Activated CD4-positive, alpha-beta T cell treated with anti-CD3 and anti-CD28 coated beads for 4 hours (primary cell): ENCODE measurements around the gene CPB2.
A peak's percentile ranks its signal among the peaks of the same experiment; 100 is the strongest.

Source experiments
- DNase-seq, 2 donors: peaks; one replicate each; pipeline ENCODE4 v3.0.0-alpha.2; 2020

The CPB2 gene

DNA sequence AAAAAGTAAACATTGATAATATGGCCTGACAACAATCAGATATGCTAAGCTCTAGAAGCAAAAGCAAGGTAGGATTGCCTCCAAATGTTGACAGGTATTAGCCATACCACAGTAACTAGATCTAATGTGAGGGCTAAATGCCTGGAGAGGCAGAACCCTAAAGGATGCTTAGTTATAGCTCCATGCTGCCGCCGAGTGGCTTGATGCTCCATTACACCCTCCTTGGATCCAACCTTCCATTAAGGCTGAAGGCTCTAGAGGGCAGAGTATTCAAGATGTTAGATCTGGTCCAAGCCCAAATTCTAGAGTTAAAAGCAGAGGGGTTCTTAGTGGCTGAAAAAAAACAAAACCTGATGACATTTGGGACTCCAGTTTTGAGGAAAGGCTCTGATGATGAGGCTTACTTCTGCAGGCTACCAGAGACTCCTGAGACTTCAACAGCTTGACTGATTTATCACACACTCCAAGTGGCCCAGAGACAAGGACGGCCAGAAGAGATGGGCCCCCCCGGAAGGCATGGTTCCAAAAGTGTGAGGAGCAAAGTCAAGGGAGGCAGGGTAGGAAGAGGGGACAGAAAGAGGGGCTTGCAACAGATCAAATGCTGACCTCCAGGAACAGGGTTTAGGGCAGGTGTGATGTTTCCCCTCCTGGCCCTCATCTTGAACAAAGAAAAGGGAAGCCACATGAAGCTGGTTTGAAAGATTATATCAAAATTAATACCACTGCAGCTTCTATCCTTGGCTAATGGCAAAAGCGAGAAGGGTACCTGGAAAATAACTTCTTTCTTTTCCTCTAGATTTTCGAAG is 21.9 kb upstream of the CPB2 start:
- DNase-seq = peak; percentile 51 to 68

DNA sequence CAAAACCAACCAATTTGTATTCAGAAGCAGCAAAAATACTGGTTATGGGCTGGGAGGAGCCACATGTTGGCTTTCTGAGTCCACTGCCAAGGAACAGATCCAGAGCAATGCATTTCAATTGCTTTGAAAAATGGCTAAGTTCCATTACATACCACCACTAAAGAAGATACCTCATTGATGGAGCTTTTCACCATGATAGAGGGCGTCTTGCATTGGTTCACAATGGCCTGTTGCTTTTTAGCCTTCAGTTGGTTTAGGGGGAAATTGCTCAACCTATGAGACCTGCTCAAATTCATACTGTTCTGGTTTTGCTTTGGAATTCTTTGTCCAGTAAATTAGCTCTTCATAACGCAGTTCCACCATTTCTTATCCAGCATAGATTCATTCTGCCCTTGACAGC is 21.2 kb upstream of the CPB2 start:
- DNase-seq = no peak

- DNase-seq = no peak
These were observed 20.4 kb upstream of the CPB2 start for GRCh38 chr13:46124967-46125933.

- DNase-seq = peak in 1 of 2 donors; percentile 18
These were observed 19.7 kb upstream of the CPB2 start for GRCh38 chr13:46124531-46124966.

DNA sequence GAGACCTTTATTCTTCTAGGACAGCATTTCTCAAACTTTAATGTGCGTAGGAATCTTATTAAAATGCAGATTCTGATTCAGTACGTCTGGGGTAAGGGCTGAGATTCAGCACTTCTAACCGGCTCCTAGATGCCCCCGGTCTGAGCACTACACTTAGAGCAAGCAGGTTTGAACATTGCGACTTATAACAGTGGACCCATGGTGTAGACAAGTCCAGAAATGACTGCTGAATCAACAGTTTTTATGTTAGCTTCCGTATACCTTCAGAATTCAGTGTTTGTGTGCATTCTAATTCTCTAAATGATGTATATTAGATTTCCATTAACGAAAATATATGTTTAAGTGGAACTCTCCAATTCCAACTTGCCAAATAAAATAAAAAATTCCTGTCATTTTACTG is 17.5 kb upstream of the CPB2 start:
- DNase-seq = no peak

DNA sequence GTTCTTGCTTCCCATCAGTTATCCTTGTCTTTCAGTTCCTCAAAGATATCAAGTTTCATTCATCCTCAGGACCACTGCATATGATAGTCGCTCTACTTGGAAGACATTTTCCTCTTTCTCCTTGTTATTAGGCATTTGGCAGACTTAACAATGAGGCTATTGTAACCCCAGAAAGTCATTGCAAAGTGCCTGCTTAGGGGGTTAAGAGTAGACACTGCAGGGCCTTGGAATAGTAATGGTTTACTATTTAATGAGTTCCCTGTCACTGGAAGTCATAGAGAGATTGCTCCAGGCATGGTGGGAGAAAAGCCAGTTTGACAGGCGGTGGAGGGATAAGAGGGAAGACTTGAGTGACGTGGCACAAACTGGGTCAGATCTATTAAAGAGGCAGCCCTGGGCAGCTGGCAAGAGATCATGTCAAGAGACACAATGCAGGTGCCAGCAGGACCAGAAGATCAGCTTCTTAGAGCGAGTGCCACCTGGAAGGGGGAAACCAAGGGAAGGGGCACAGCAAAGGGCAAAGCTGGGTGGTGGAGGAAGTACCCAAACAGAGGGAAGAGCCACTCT is 16.8 kb upstream of the CPB2 start:
- no peak for DNase-seq

DNA sequence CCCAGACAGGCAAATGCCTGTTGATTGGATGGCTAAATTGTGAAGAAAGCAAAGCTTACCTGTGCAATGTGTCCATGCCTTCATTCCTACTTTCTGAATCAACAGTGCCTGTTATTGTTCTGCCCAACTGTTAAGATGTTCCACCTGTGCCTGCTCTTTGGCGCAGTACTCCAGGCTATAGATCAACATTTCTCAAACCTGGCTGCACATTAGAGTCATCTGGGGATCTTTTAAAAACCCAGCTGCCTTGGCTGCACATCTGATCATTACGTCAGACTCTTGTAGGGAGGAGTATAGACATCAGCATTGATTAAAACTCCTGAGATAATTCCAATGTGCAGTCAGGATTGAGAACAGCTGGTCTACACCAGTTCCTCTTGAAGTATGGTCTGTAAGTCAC is 16.2 kb upstream of the CPB2 start:
- no peak for DNase-seq

DNA sequence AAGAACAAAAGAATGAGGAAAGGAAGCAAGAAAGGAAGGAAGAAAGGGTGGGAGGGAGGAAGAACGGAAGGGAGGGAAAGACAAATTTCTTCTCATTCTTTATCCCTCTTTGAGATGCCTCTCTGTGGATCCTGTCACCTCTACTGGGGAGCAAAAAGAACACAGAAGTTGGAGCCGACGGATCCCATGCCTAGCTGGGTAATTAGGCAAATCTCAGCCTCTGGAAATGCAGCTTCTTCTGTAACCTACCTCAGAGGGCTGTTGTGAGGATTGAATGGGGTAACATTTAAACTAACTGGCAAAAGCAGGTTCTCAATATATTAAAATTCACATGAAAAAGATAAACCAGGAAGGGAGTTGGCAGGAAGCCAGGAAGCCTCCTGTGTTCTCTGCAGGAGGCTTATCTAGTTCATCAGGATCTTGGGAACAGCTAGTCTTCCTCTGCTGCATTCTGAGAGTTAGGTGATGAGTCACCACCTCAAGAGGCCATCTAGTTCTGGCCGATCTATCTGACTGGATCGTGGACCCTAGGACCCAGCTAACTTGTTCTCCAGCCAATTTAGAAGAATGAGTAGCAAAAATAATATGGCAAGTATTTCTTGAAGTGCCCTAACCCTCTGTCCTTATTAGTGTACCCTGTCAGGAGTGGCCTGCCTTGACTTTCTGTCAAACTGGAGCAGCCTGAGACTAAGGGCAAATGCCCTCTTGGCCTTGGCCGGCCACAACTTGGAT is 15.2 kb upstream of the CPB2 start:
- DNase-seq = no peak

GRCh38 chr13:46116653-46117502 is 12.0 kb upstream of the CPB2 start:
- no peak for DNase-seq

DNA sequence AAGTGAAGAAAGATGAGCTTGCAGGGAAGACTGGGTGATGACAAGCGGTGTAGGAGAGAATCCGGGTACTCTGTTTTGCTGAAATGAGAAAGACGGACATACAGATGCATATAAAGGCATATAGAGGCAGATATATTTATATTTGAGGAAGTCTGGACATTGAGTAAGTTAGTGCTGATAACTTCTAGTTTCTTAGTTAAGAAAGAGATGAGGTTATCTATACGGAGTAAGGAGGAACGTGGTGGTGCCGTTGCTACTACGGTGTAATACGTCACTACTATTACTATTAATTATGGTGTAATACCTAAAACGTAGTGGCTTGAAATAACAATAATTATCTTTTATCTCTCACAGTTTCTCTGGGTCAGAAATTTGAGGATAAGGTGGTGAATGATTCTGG is 9.8 kb upstream of the CPB2 start:
- no peak for DNase-seq

DNA sequence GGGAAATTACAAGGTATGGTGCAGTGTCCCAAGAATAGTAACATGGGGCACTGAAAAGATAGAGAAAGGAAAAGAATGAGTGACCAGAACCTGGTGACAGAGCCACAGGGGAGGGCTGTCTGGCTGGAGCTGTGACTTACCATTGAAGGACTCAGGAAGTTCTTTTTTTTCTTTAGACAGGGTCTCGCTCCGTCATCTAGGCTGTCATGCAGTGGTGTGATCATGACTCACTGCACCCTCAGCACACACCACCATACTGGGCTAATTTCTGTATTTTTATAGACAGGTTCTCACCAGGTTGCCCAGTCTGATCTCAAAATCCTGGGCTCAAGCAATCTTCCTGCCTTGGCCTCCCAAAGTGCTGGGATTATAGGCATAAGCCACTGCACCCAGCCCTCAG is 8.8 kb upstream of the CPB2 start:
- DNase-seq = no peak

GRCh38 chr13:46111151-46111550 is 6.3 kb upstream of the CPB2 start:
- DNase-seq = no peak

DNA sequence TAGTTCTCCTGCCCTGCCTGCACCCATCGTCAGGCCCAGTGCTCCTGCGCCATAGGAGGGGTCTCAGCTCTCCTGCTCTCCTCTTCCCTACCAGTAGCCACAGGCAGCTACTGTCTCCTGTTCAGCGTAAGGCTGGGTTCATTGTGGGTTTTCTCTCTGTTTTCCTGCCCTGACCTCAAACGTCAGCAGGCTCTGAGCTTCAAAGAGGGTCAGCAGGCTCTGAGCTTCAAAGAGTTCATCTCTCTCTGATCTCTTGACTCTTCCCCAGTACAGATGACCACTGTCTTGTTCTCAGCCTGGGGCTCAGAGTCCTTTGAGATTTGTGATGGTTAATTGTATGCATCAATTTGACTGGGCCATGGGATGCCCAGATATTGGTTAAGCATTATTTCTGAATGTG is 4.6 kb upstream of the CPB2 start:
- no peak for DNase-seq

GRCh38 chr13:46106839-46107371 is 2.1 kb upstream of the CPB2 start:
- DNase-seq = no peak

- no peak for DNase-seq
These were observed 1.8 kb downstream of the CPB2 start for GRCh38 chr13:46103037-46103436.

DNA sequence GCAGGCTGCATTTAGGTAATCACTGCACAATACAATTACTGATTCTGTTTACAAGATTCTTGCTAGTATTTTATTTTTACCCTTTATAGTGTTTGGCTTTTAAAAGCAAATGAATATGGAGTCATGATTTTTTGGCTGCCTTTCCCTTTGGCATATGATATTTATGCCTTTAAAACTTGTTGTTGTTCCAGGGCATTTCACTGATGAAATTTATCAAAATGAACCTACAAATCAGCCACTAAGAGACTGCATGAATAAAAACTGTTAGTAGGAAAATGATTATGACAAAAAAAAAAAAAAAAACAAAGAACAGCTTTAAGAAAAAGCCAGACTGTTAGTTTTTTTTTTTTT is 2.6 kb downstream of the CPB2 start:
- no peak for DNase-seq

DNA sequence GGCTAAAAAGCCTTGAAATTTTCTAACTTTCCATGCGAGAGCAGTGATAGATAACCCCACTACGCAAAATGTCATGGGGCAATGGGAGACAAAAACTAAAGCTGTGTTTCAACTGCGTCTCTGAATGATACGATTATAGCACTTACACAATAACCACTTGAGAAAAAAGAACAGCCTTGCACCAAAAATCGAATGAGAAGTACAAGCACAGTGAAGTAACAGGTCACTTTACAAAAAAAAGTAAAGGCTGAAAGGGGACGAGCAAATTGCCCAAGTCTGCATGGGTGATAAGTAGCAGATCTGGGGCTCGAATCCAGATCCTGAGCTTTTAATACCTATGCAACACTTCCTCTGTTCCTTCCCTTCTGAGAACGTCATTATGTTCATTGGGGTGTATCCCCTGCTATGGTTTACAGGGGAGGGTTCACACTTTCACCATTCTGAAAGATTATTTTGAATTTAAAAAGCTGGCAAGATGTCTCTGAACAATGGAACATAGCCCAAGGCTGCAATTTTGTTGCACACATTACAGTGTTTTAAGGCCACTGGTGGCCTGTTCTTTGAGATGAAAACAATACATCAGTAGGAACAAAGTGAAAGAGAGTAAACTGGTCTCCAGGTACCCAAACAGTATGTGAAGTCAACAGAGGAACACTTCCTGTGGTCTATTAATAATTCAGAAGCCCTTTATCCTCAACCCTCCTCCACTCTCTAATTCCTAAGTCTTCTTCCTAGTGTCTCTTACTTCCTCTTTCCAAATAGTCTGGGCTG is 3.2 kb downstream of the CPB2 start:
- no peak for DNase-seq

GRCh38 chr13:46101002-46101401 is 3.8 kb downstream of the CPB2 start:
- DNase-seq = no peak

DNA sequence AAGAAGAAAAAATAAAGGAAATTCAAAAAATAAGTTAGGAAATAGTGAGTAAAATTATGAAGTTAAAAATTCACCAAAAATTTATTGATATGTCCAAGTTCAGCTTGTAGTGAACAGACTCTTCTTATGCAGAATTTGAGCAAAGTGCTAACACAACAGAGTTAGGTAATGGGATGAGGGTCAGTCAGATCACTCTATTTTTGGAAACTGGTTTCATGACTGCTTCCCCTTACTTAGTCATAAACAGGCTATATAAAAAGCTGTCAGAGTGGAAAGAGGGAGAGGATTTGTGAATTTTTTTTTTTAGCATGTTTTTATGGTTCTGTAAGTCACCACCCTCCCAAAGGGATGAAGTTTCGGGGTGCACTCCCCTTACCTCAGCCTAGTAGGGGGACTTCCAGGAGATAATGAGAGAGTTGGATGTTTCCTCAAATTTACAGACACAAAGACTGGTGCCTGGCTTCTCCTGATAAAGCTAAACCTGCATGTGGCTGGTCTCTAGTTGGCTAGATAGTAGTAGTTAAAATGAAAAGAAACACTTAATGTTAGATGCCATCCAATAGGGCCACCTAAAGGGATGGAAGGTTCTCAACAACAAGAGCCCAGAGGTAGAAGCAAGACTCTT is 4.5 kb downstream of the CPB2 start:
- DNase-seq = no peak

DNA sequence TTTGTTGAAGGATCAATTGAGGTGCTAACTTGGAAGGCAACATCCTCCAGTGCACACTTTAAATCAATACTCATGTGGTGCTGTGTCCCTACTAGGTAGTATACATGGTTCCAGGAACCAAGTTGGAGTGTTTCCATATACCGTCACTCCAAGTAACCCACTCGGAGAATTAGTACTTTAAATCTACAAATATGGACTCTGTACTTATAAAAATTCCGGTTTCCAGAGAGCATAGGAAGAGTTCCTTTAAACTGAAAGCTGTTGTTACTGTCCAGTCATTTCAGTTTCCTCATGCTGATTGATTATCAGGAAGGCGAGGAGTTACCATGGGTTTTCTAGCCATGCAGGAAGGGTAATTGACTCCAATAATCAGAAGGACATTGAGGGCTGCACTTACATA is 7.2 kb downstream of the CPB2 start:
- no peak for DNase-seq
